PC-9 (cell line): ENCODE data around the gene TPSG1. TPM values are rescaled to one million over a fixed set of nuclear protein-coding genes. Genes with fewer than 3 reads are reported as not detected.
"Not testable (repeated sequence)": the region's sequence is repeated elsewhere in the genome, so short reads cannot be mapped to it uniquely, and the experiment has no call there.

Source experiments
- BruUV-seq: library from RNA; stranded (reverse); fragments of 400-500 nt; replicated peaks from 2 replicates; lab custom pipeline; 2021; lab: Mats Ljungman, UMichigan
- CTCF ChIA-PET: fragments of 300-600 bp; sonication (Branson Sonifier 250); formaldehyde crosslinking; loops from one replicate; lab custom pipeline; 2022; ENCODE audit warnings: antibody characterized with exemption; lab: Charles Lee
- POLR2A ChIA-PET: fragments of 300-600 bp; sonication (Branson Sonifier 250); formaldehyde crosslinking; loops from one replicate; lab custom pipeline; 2022; ENCODE audit warnings: antibody characterized with exemption; ENCODE audit not compliant: unreplicated experiment; lab: Charles Lee
- DNase-seq, 2 experiments: peaks; one replicate each; pipeline versions ENCODE4 v3.0.0 to v3.0.0-alpha.2; 2015 to 2022; ENCODE audit warnings: mixed read lengths in 1 of 2
- H2AFZ ChIP-seq: fragments of 200-600 bp; sonication (generic); 2 replicates; pipeline ENCODE4 v1.8.1; 2017; ENCODE audit warnings: antibody characterized with exemption
- H3F3A ChIP-seq: fragments of 200-600 bp; sonication (generic); 2 replicates; pipeline ENCODE4 v1.8.1; 2017; ENCODE audit warnings: antibody characterized with exemption, mild to moderate bottlenecking, low read depth; ENCODE audit not compliant: insufficient read depth
- H3K27ac ChIP-seq: fragments of 200-600 bp; sonication (generic); 2 replicates; pipeline ENCODE4 v1.6.1; 2016; ENCODE audit warnings: mixed run types
- H3K27me3 ChIP-seq: fragments of 200-600 bp; sonication (generic); 2 replicates; pipeline ENCODE4 v1.6.1; 2016; ENCODE audit warnings: low read depth, mixed run types; ENCODE audit not compliant: insufficient read depth
- H3K36me3 ChIP-seq: fragments of 200-600 bp; sonication (generic); 2 replicates; pipeline ENCODE4 v1.6.1; 2016; ENCODE audit warnings: low read depth, mixed run types
- H3K4me1 ChIP-seq: fragments of 200-600 bp; sonication (generic); replicated peaks from 2 replicates; pipeline ENCODE4 v1.6.1; 2016; ENCODE audit warnings: mixed run types; ENCODE audit not compliant: insufficient read depth
- H3K4me2 ChIP-seq: fragments of 200-600 bp; sonication (generic); 2 replicates; pipeline ENCODE4 v1.6.1; 2017; ENCODE audit warnings: mixed run types
- H3K4me3 ChIP-seq: fragments of 200-600 bp; sonication (generic); 2 replicates; pipeline ENCODE4 v1.6.1; 2016; ENCODE audit warnings: mixed run types
- H3K79me2 ChIP-seq: fragments of 200-600 bp; sonication (generic); 2 replicates; pipeline ENCODE4 v1.6.1; 2017; ENCODE audit warnings: low read depth, mixed run types
- H3K9me2 ChIP-seq: fragments of 200-600 bp; sonication (generic); 2 replicates; pipeline ENCODE4 v1.8.1; 2017; ENCODE audit warnings: mild to moderate bottlenecking; ENCODE audit not compliant: insufficient read depth
- H3K9me3 ChIP-seq: fragments of 200-600 bp; sonication (generic); 2 replicates; pipeline ENCODE4 v1.8.1; 2016; ENCODE audit warnings: low read depth; ENCODE audit not compliant: insufficient read depth
- H4K20me1 ChIP-seq: fragments of 200-600 bp; sonication (generic); 2 replicates; pipeline ENCODE4 v1.8.1; 2017; ENCODE audit not compliant: insufficient read depth
- EZH2 ChIP-seq: fragments of 200-600 bp; sonication (generic); IDR thresholded peaks from 2 replicates; pipeline ENCODE4 v1.8.0; 2017; ENCODE audit warnings: antibody characterized with exemption, low read depth
- intact Hi-C: fragments of 100-400 bp; cut with micrococcal nuclease; formaldehyde crosslinking; loops from one replicate; pipeline ENCODE4 v1.10.0; 2022; ENCODE audit not compliant: unreplicated experiment
- total RNA-seq: library from RNA; stranded (reverse); gene quantifications from 2 replicates; pipeline ENCODE4 v1.2.3, GENCODE V29; 2021
- TF ChIP-seq, protein P1 (sequence below): fragments of 200-600 bp; sonication (generic); conservative IDR thresholded peaks from 2 replicates; pipeline ENCODE4 v1.6.1; 2017; ENCODE audit warnings: mixed run types, antibody characterized with exemption, mild to moderate bottlenecking, moderate library complexity

The TPSG1 gene
- total RNA-seq, 1 experiment from 2014 or later: not detected

DNA sequence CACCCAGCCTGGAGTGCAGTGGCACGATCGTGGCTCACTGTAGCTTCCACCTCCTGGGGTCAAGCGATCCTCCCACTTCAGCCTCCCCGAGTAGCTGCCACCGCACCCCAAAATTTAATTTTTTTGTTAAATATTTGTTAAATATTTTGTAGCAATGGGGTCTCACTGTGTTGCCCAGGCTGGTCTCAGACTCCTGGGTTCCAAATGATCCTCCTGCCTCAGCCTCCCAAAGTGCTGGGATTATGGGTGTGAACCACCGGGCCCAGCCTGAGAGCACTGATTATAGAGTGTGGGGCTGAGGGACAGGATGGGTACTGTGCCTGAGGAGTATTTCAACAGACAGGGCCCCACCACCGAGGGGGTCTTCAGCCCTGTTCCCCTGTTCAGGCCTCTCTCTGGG is 35.6 kb downstream of the TPSG1 start:
- H3K27me3 ChIP-seq: peaks cover 18% of the 10 kb centered on the region; the same call in 1 of the 2 replicates
- POLR2A ChIA-PET: interaction anchor here (0.6 kb wide), 1 partner anchor 448 kb away, joined by 3 read pairs; the partner anchor contains the start of gene CIAO3
- intact Hi-C loops: no loop called here
- TF ChIP-seq, protein P1, sequence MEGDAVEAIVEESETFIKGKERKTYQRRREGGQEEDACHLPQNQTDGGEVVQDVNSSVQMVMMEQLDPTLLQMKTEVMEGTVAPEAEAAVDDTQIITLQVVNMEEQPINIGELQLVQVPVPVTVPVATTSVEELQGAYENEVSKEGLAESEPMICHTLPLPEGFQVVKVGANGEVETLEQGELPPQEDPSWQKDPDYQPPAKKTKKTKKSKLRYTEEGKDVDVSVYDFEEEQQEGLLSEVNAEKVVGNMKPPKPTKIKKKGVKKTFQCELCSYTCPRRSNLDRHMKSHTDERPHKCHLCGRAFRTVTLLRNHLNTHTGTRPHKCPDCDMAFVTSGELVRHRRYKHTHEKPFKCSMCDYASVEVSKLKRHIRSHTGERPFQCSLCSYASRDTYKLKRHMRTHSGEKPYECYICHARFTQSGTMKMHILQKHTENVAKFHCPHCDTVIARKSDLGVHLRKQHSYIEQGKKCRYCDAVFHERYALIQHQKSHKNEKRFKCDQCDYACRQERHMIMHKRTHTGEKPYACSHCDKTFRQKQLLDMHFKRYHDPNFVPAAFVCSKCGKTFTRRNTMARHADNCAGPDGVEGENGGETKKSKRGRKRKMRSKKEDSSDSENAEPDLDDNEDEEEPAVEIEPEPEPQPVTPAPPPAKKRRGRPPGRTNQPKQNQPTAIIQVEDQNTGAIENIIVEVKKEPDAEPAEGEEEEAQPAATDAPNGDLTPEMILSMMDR: no peak
- no peak for TF ChIP-seq EZH2
- no peak overlapping the region for H3K4me3 ChIP-seq
- H3K4me2 ChIP-seq: no peak overlapping the region
- no peaks in the 10 kb centered on the region for H3K9me3 ChIP-seq
- CTCF ChIA-PET: interaction anchor here (0.6 kb wide), 1 partner anchor 14 kb away, joined by 7 read pairs; no protein-coding TSS in a partner anchor
- H3K4me1 ChIP-seq: no peaks in the 10 kb centered on the region
- 0 out of 2 replicates have a peak, but pooled peaks cover 3% of the 10 kb centered on the region for H4K20me1 ChIP-seq
- no peaks in the 10 kb centered on the region for H3K9me2 ChIP-seq
- no peak overlapping the region for H2AFZ ChIP-seq
- no TSS peak for BruUV-seq
- no peak overlapping the region for H3K27ac ChIP-seq
- no peak for DNase-seq
- H3F3A ChIP-seq: no peaks in the 10 kb centered on the region
- H3K36me3 ChIP-seq: no peaks in the 10 kb centered on the region
- no peaks in the 10 kb centered on the region for H3K79me2 ChIP-seq

DNA sequence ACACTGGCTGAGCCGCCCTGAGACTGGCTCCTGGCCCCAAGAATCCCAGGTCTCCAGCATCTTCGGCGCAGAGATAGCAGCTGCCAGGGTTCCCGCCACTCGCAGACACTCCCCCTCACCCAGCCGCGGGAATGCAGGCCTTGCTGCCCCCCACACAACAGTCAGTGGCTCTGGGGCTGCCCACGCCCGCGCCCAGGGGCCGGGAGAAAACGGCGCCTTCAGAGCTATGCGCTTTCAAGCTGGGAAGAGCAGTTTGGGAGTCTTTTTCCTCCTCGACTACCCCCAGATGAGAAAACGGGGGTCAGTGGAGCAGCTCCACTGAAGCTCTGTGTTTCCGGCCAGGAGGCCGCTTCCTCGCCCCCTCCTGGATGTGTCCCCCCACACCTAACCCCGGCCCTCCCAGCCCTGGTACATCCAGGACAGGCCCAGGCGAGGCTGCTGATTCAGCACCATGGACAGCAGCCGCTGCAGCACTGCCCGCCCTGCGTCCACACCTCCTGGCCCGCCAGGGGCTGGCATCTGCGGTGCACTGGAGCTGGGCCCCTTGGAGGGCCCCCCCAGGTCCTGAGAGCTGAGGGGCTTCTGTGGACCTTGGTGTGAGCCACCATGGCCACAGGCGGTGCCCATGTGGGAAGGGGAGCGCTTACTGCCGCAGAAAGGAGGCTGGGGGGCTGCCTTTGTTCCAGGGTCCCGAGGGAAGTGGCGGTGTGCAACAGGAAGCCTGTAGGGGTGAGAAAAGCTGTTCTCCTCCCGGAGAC is 36.5 kb downstream of the TPSG1 start:
- ChIA-PET CTCF (no interaction called here), POLR2A (interaction anchor here (0.6 kb wide), 1 partner anchor 448 kb away, joined by 3 read pairs; the partner anchor contains the start of gene CIAO3)
- no peak overlapping the region for H2AFZ ChIP-seq
- no peaks in the 10 kb centered on the region for H3K79me2 ChIP-seq
- H3F3A ChIP-seq: no peaks in the 10 kb centered on the region
- no peak overlapping the region for H3K27ac ChIP-seq
- no peak overlapping the region for H3K4me2 ChIP-seq
- no peaks in the 10 kb centered on the region for H3K9me3 ChIP-seq
- no peak for TF ChIP-seq EZH2
- TF ChIP-seq, protein P1: no peak
- BruUV-seq: no TSS peak
- intact Hi-C loops: no loop called here
- no peaks in the 10 kb centered on the region for H3K4me1 ChIP-seq
- H4K20me1 ChIP-seq: 0 out of 2 replicates have a peak, but pooled peaks cover 3% of the 10 kb centered on the region
- DNase-seq: peak in 1 of 2 experiments; percentile 60
- H3K9me2 ChIP-seq: no peaks in the 10 kb centered on the region
- no peak overlapping the region for H3K4me3 ChIP-seq
- peaks cover 25% of the 10 kb centered on the region; the same call in 1 of the 2 replicates for H3K27me3 ChIP-seq
- H3K36me3 ChIP-seq: no peaks in the 10 kb centered on the region

DNA sequence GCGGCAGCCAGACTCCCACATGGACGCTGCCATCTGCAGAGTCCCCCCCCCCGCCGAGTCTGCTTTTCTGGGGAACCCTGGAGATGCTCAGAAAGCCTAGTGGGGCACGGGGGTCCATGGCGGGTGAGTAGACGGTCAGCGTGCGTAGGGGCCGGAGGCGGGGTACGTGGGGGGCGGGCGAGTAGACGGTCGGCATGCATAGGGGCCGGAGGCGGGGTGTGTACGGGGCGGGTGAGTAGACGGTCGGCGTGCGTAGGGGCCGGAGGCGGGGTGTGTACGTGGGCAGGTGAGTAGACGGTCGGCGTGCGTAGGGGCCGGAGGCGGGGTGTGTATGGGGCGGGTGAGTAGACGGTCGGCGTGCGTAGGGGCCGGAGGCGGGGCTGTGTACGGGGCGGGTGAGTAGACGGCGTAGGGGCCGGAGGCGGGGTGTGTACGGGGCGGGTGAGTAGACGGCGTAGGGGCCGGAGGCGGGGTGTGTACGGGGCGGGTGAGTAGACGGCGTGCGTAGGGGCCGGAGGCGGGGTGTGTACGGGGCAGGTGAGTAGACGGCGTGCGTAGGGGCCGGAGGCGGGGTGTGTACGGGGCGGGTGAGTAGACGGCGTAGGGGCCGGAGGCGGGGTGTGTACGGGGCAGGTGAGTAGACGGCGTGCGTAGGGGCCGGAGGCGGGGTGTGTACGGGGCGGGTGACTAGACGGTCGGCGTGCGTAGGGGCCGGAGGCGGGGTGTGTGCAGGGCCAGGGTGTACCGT is 39.4 kb downstream of the TPSG1 start:
- H3K9me2 ChIP-seq, H3K4me3 ChIP-seq, DNase-seq, H3K4me2 ChIP-seq, H3K36me3 ChIP-seq, H3K4me1 ChIP-seq, H3K9me3 ChIP-seq, BruUV-seq, POLR2A ChIA-PET, intact Hi-C loops, H3K27ac ChIP-seq, CTCF ChIA-PET, H3F3A ChIP-seq, H3K79me2 ChIP-seq, H4K20me1 ChIP-seq, H2AFZ ChIP-seq: not testable (repeated sequence)
- H3K27me3 ChIP-seq: peaks cover 50% of the 10 kb centered on the region; the same call in 1 of the 2 replicates
